RWPE2 (cell line): Measurements from ENCODE around the gene COPS4.

Source experiments
- ATAC-seq: fragments of 200-7000 bp; cut with Tn5 transposase; 3 replicates; pipeline ENCODE4 v1.9.1; 2021; ENCODE audit warnings: low read depth
- DNase-seq: peaks from one replicate; pipeline ENCODE4 v3.0.0-alpha.2; 2020; ENCODE audit warnings: low spot score
- H3K27ac ChIP-seq: fragments of 450-650 bp; 2 replicates; pipeline ENCODE4 v1.5.1; 2017; ENCODE audit warnings: mild to moderate bottlenecking; ENCODE audit not compliant: poor library complexity, severe bottlenecking
- H3K27me3 ChIP-seq: fragments of 250-450 bp; sonication (Bioruptor Pico); 2 replicates; pipeline ENCODE4 v1.5.1; 2021; ENCODE audit warnings: mild to moderate bottlenecking, moderate library complexity; ENCODE audit not compliant: insufficient read depth, poor library complexity, severe bottlenecking
- H3K36me3 ChIP-seq: fragments of 250-450 bp; sonication (Bioruptor Pico); 2 replicates; pipeline ENCODE4 v1.5.1; 2020; ENCODE audit warnings: low read depth, mild to moderate bottlenecking, moderate library complexity
- H3K4me1 ChIP-seq: fragments of 250-450 bp; sonication (Bioruptor Pico); 2 replicates; pipeline ENCODE4 v1.5.1; 2021; ENCODE audit warnings: mild to moderate bottlenecking, moderate library complexity; ENCODE audit not compliant: insufficient read depth, poor library complexity, severe bottlenecking
- H3K4me3 ChIP-seq: fragments of 250-450 bp; sonication (Bioruptor Pico); 2 replicates; pipeline ENCODE4 v1.5.1; 2021; ENCODE audit warnings: mild to moderate bottlenecking, moderate library complexity; ENCODE audit not compliant: severe bottlenecking
- H3K9me3 ChIP-seq: fragments of 250-450 bp; sonication (Bioruptor Pico); 2 replicates; pipeline ENCODE4 v1.5.1; 2021; ENCODE audit warnings: mild to moderate bottlenecking, moderate library complexity; ENCODE audit not compliant: severe bottlenecking
- CTCF ChIP-seq: fragments of 450-650 bp; IDR thresholded peaks from one replicate; pipeline ENCODE4 v1.5.1; 2017; ENCODE audit warnings: mild to moderate bottlenecking, moderate library complexity; ENCODE audit not compliant: poor library complexity, severe bottlenecking

The COPS4 gene

GRCh38 chr4:83024233-83024632 lies 10.8 kb upstream of the COPS4 start:
- H3K36me3 ChIP-seq: no peaks in the 10 kb centered on the region
- no peak for ATAC-seq
- H3K9me3 ChIP-seq: peaks cover 5% of the 10 kb centered on the region
- no peak for DNase-seq
- no peaks in the 10 kb centered on the region for H3K4me1 ChIP-seq
- H3K27me3 ChIP-seq: no peaks in the 10 kb centered on the region
- H3K27ac ChIP-seq: no peak overlapping the region
- no peak for TF ChIP-seq CTCF
- H3K4me3 ChIP-seq: no peak overlapping the region

GRCh38 chr4:83025563-83025962 lies 9.4 kb upstream of the COPS4 start:
- no peak for TF ChIP-seq CTCF
- H3K9me3 ChIP-seq: peaks cover 5% of the 10 kb centered on the region
- no peaks in the 10 kb centered on the region for H3K36me3 ChIP-seq
- no peaks in the 10 kb centered on the region for H3K4me1 ChIP-seq
- no peaks in the 10 kb centered on the region for H3K27me3 ChIP-seq
- no peak overlapping the region for H3K4me3 ChIP-seq
- H3K27ac ChIP-seq: no peak overlapping the region
- DNase-seq: no peak
- no peak for ATAC-seq

- no peak for ATAC-seq
- no peaks in the 10 kb centered on the region for H3K4me1 ChIP-seq
Observed at GRCh38 chr4:83028976-83029375, 6.0 kb upstream of the COPS4 start.

GRCh38 chr4:83029688-83030087 lies 5.3 kb upstream of the COPS4 start:
- Histone ChIP-seq H3K27ac (no peak overlapping the region), H3K4me1 (no peaks in the 10 kb centered on the region), H3K36me3 (no peaks in the 10 kb centered on the region), H3K27me3 (no peaks in the 10 kb centered on the region), H3K9me3 (no peaks in the 10 kb centered on the region), H3K4me3 (no peak overlapping the region)
- no peak for ATAC-seq
- DNase-seq: no peak
- TF ChIP-seq CTCF: no peak

More at GRCh38 chr4:83028976-83029375, 6.0 kb upstream of the COPS4 start:
- no peak overlapping the region for H3K27ac ChIP-seq
- no peaks in the 10 kb centered on the region for H3K36me3 ChIP-seq
- H3K27me3 ChIP-seq: no peaks in the 10 kb centered on the region
- no peak overlapping the region for H3K4me3 ChIP-seq
- peaks cover 5% of the 10 kb centered on the region for H3K9me3 ChIP-seq
- no peak for DNase-seq
- TF ChIP-seq CTCF: no peak

- no peak for TF ChIP-seq CTCF
- ATAC-seq: no peak
- no peak overlapping the region for H3K4me3 ChIP-seq
Observed at GRCh38 chr4:83036991-83037665, 2.1 kb downstream of the COPS4 start.

More at GRCh38 chr4:83036991-83037665, 2.1 kb downstream of the COPS4 start:
- no peak for DNase-seq
- Histone ChIP-seq H3K9me3 (no peaks in the 10 kb centered on the region), H3K4me1 (peaks cover 5% of the 10 kb centered on the region), H3K27ac (no peak overlapping the region), H3K27me3 (no peaks in the 10 kb centered on the region), H3K36me3 (peaks cover 4% of the 10 kb centered on the region; the same call in 1 of the 2 replicates)
